GM12878 (cell line): ENCODE data around the gene WDFY3. TPM values are rescaled to one million over a fixed set of nuclear protein-coding genes. Genes with fewer than 3 reads are reported as not detected.

Source experiments
- ATAC-seq: fragments of 200-7000 bp; cut with Tn5 transposase; 3 replicates; pipeline ENCODE4 v1.9.1; 2020; ENCODE audit warnings: mild to moderate bottlenecking, moderate library complexity
- BruUV-seq: library from RNA; stranded (reverse); fragments of 400-500 nt; replicated peaks from 2 replicates; lab custom pipeline; 2021; lab: Mats Ljungman, UMichigan
- CTCF ChIA-PET: fragments of 300-600 bp; sonication (Branson Sonifier 250); formaldehyde crosslinking; extraction: SDS; loops from one replicate; lab custom pipeline; 2021; ENCODE audit warnings: inconsistent platforms; lab: Yijun Ruan, JAX
- POLR2A ChIA-PET: fragments of 350-600 bp; formaldehyde crosslinking; extraction: SDS; loops from one replicate; lab custom pipeline; 2021; ENCODE audit warnings: inconsistent platforms; lab: Charles Lee
- RAD21 ChIA-PET: fragments of 300-600 bp; sonication (Branson Sonifier 250); formaldehyde crosslinking; loops from one replicate; lab custom pipeline; 2023; ENCODE audit warnings: antibody characterized with exemption; ENCODE audit not compliant: unreplicated experiment; lab: Charles Lee
- SMC1A ChIA-PET: fragments of 300-600 bp; sonication (Branson Sonifier 250); formaldehyde crosslinking; loops from one replicate; lab custom pipeline; 2023; ENCODE audit not compliant: unreplicated experiment, uncharacterized antibody; lab: Charles Lee
- DNase-seq: peaks from one replicate; pipeline ENCODE4 v3.0.0-alpha.2; 2011; ENCODE audit warnings: low read depth, low spot score
- FAIRE-seq: peaks from 3 replicates; lab custom pipeline; 2011; peaks lifted over from hg19 to GRCh38; lab: Jason Lieb, UNC
- H2AFZ ChIP-seq: 2 replicates; pipeline ENCODE4 v1.6.0; 2011; ENCODE audit warnings: low read depth, low read length, control low read depth; ENCODE audit not compliant: control insufficient read depth
- H3K27ac ChIP-seq: 2 replicates; pipeline ENCODE4 v1.5.1; 2011; ENCODE audit warnings: control low read depth; ENCODE audit not compliant: control insufficient read depth, insufficient read depth
- H3K27me3 ChIP-seq, 2 experiments: replicated peaks in 1 of 2; 2 replicates each; pipeline versions ENCODE4 v1.6.0 to v1.6.1; 2011; ENCODE audit warnings: low read length in 1 of 2; ENCODE audit not compliant: control insufficient read depth in 2 of 2, insufficient read depth in 2 of 2
- H3K36me3 ChIP-seq, 2 experiments: 2 replicates each; pipeline ENCODE4 v1.5.1; 2011; ENCODE audit warnings: low read length in 1 of 2; ENCODE audit not compliant: control insufficient read depth in 2 of 2, insufficient read depth in 2 of 2
- H3K4me1 ChIP-seq: 2 replicates; pipeline ENCODE4 v1.6.1; 2011; ENCODE audit warnings: mild to moderate bottlenecking, low read length, moderate library complexity, mixed read lengths; ENCODE audit not compliant: control insufficient read depth, insufficient read depth
- H3K4me2 ChIP-seq: 2 replicates; pipeline ENCODE4 v1.6.0; 2011; ENCODE audit warnings: control low read depth; ENCODE audit not compliant: control insufficient read depth, insufficient read depth
- H3K4me3 ChIP-seq: fragments of 200-600 bp; sonication (generic); 2 replicates; pipeline ENCODE4 v1.5.1; 2016
- H3K79me2 ChIP-seq: 2 replicates; pipeline ENCODE4 v1.6.0; 2011; ENCODE audit warnings: low read length; ENCODE audit not compliant: control insufficient read depth, insufficient read depth
- H3K9ac ChIP-seq: 2 replicates; pipeline ENCODE4 v1.8.0; 2011; ENCODE audit warnings: low read length, control low read depth, mixed read lengths; ENCODE audit not compliant: control insufficient read depth, insufficient read depth
- H3K9me3 ChIP-seq: replicated peaks from 3 replicates; pipeline ENCODE4 v1.5.1; 2011; ENCODE audit warnings: mild to moderate bottlenecking, low read length; ENCODE audit not compliant: control insufficient read depth, insufficient read depth
- H4K20me1 ChIP-seq: 2 replicates; pipeline ENCODE4 v1.6.0; 2011; ENCODE audit not compliant: control insufficient read depth, insufficient read depth
- BCL3 ChIP-seq: IDR thresholded peaks from 2 replicates; pipeline ENCODE4 v1.6.1; 2011; ENCODE audit warnings: borderline replicate concordance, low read depth, mild to moderate bottlenecking, moderate library complexity, low read length; ENCODE audit not compliant: insufficient read depth, poor library complexity, severe bottlenecking
- HCFC1 ChIP-seq: fragments of 150-350 bp; IDR thresholded peaks from 2 replicates; pipeline ENCODE4 v1.6.1; 2014; ENCODE audit warnings: low read length
- KAT2A ChIP-seq: conservative IDR thresholded peaks from 2 replicates; pipeline ENCODE4 v1.6.1; 2011; ENCODE audit warnings: low read depth, low read length; ENCODE audit not compliant: control insufficient read depth
- MXI1 ChIP-seq: fragments of 150-350 bp; IDR thresholded peaks from 2 replicates; pipeline ENCODE4 v1.6.1; 2011; ENCODE audit warnings: low read depth, mild to moderate bottlenecking, inconsistent platforms, low read length, improper control_type of control experiment
- POLR2AphosphoS2 ChIP-seq: IDR thresholded peaks from 2 replicates; pipeline ENCODE4 v1.6.1; 2011; ENCODE audit warnings: low read depth, mild to moderate bottlenecking, low read length, improper control_type of control experiment, moderate library complexity
- RB1 ChIP-seq: fragments of 450-650 bp; formaldehyde crosslinking; IDR thresholded peaks from 2 replicates; pipeline ENCODE4 v1.6.1; 2017; ENCODE audit warnings: mild to moderate bottlenecking, borderline replicate concordance
- SIN3A ChIP-seq: IDR thresholded peaks from 2 replicates; pipeline ENCODE4 v1.6.1; 2012; ENCODE audit warnings: low read depth, low read length, improper control_type of control experiment
- SMAD5 ChIP-seq: IDR thresholded peaks from 2 replicates; pipeline ENCODE4 v1.6.1; 2016; ENCODE audit warnings: antibody characterized with exemption, low read depth
- SMARCA5 ChIP-seq: fragments of 450-650 bp; IDR thresholded peaks from 2 replicates; pipeline ENCODE4 v1.6.1; 2017; ENCODE audit warnings: mild to moderate bottlenecking
- TCF12 ChIP-seq: IDR thresholded peaks from 2 replicates; pipeline ENCODE4 v1.6.1; 2011; ENCODE audit warnings: low read depth, mild to moderate bottlenecking, low read length
- ZBTB11 ChIP-seq: fragments of 450-650 bp; formaldehyde crosslinking; IDR thresholded peaks from 2 replicates; pipeline ENCODE4 v1.5.0; 2022; ENCODE audit warnings: mild to moderate bottlenecking, missing genetic modification characterization
- ZNF207 ChIP-seq: fragments of 450-650 bp; IDR thresholded peaks from 2 replicates; pipeline ENCODE4 v1.6.1; 2014; ENCODE audit warnings: antibody characterized with exemption, mild to moderate bottlenecking, borderline replicate concordance
- ZNF274 ChIP-seq: IDR thresholded peaks from one replicate; pipeline ENCODE4 v1.8.0; 2011; ENCODE audit not compliant: insufficient read length, insufficient read depth
- WGBS: methylation state at CpG from one replicate; pipeline ENCODE4 v1.1.6; 2016; ENCODE audit warnings: low lambda C conversion rate; ENCODE audit not compliant: insufficient replicate concordance, insufficient coverage; ENCODE audit errors: missing lambda C conversion rate; 5-methylcytosine and 5-hydroxymethylcytosine counted together
- in situ Hi-C: fragments of 300-500 bp; cut with MboI; formaldehyde crosslinking; loops from 9 replicates; pipeline ENCODE4 v1.14.3; 2018; ENCODE audit warnings: mixed read lengths
- intact Hi-C: fragments of 100-400 bp; cut with micrococcal nuclease; formaldehyde crosslinking; loops from one replicate; pipeline ENCODE4 v1.14.2; 2022; ENCODE audit not compliant: unreplicated experiment
- polyA plus RNA-seq, 11 experiments: library from polyadenylated mRNA; depleted of rRNA in 4 of 11; unstranded in 6 of 11; stranded (reverse) in 5 of 11; fragments of >200 nt; fragmentation: Nextera tagmentation in 4 of 11; fragmentation: Illumina TruSeq in 1 of 11; extraction: Ambion mirVana in 4 of 11; extraction: Trizol in 1 of 11; gene quantifications; 1 replicate in 1 of 11; 2 replicates in 10 of 11; pipeline versions ENCODE4 v1.2.1 to v1.2.3, GENCODE V29; 2011 to 2016; ENCODE audit warnings: inconsistent platforms in 2 of 11, missing spikeins in 2 of 11, low read depth in 1 of 11
- total RNA-seq, 4 experiments: library from RNA; depleted of rRNA in 3 of 4; stranded (reverse); fragments of >200 nt in 3 of 4; fragmentation: Illumina TruSeq in 1 of 4; extraction: Trizol in 1 of 4; gene quantifications; 2 replicates each; pipeline versions ENCODE4 v1.2.1 to v1.2.3, GENCODE V29; 2013 to 2021
- TF ChIP-seq, protein P1 (sequence below): fragments of 450-650 bp; IDR thresholded peaks from 2 replicates; pipeline ENCODE4 v1.6.1; 2017; ENCODE audit warnings: antibody characterized with exemption, mild to moderate bottlenecking, moderate library complexity
- TF ChIP-seq, protein P2 (sequence below): fragments of 150-350 bp; IDR thresholded peaks from 2 replicates; pipeline ENCODE4 v1.6.1; 2014; ENCODE audit warnings: mild to moderate bottlenecking, low read depth, low read length

The WDFY3 gene
- total and polyA plus RNA-seq, 10 of the 15 experiments (the other 5 are each of a cell fraction or from before 2014, with no cell fraction given), result 0.01 to 0.23 (median 0.12) TPM; not detected in 2

DNA sequence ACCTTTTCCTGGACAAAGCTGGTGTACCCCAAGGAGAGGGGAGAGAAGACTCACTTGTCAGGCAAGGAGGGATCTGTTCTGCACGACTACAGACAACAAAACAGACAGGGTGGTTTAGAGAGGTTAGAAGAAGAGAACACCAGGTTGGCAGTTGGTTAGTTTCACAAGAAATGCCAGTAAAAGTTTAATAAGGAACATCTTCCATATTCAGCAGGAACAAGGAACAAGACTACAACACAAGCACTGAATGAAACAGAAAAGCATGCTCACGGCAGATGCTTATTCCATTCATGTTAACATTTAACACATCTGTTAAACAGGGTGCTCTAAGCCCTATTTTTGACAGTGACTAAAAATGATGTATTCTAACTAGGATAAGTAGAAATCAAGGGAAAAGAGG is 158.2 kb downstream of the WDFY3 start:
- Histone ChIP-seq H2AFZ (no peak overlapping the region), H3K4me1 (no peaks in the 10 kb centered on the region), H3K79me2 (no peaks in the 10 kb centered on the region), H3K4me3 (no peak overlapping the region), H3K36me3 (no peaks in the 10 kb centered on the region), H3K4me2 (no peak overlapping the region), H3K9me3 (no peaks in the 10 kb centered on the region), H3K9ac (no peak overlapping the region), H3K27me3 (no peaks in the 10 kb centered on the region), H3K27ac (no peak overlapping the region), H4K20me1 (no peaks in the 10 kb centered on the region)
- DNase-seq (no peak), FAIRE-seq (no peak), ATAC-seq (no peak)
- ChIA-PET SMC1A (no interaction called here), POLR2A (no interaction called here), CTCF (interaction anchor here (1.7 kb wide), 1 partner anchor 13 kb away, joined by 8 read pairs; no protein-coding TSS in a partner anchor), RAD21 (no interaction called here)
- no TSS peak for BruUV-seq
- intact Hi-C loops, result no loop called here
- TF ChIP-seq, protein P1, sequence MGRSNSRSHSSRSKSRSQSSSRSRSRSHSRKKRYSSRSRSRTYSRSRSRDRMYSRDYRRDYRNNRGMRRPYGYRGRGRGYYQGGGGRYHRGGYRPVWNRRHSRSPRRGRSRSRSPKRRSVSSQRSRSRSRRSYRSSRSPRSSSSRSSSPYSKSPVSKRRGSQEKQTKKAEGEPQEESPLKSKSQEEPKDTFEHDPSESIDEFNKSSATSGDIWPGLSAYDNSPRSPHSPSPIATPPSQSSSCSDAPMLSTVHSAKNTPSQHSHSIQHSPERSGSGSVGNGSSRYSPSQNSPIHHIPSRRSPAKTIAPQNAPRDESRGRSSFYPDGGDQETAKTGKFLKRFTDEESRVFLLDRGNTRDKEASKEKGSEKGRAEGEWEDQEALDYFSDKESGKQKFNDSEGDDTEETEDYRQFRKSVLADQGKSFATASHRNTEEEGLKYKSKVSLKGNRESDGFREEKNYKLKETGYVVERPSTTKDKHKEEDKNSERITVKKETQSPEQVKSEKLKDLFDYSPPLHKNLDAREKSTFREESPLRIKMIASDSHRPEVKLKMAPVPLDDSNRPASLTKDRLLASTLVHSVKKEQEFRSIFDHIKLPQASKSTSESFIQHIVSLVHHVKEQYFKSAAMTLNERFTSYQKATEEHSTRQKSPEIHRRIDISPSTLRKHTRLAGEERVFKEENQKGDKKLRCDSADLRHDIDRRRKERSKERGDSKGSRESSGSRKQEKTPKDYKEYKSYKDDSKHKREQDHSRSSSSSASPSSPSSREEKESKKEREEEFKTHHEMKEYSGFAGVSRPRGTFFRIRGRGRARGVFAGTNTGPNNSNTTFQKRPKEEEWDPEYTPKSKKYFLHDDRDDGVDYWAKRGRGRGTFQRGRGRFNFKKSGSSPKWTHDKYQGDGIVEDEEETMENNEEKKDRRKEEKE, result no peak
- TF ChIP-seq, protein P2, sequence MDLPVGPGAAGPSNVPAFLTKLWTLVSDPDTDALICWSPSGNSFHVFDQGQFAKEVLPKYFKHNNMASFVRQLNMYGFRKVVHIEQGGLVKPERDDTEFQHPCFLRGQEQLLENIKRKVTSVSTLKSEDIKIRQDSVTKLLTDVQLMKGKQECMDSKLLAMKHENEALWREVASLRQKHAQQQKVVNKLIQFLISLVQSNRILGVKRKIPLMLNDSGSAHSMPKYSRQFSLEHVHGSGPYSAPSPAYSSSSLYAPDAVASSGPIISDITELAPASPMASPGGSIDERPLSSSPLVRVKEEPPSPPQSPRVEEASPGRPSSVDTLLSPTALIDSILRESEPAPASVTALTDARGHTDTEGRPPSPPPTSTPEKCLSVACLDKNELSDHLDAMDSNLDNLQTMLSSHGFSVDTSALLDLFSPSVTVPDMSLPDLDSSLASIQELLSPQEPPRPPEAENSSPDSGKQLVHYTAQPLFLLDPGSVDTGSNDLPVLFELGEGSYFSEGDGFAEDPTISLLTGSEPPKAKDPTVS, result no peak
- TF ChIP-seq KAT2A (no peak), SMARCA5 (no peak), RB1 (no peak), TCF12 (no peak), ZNF274 (no peak), ZBTB11 (no peak), ZNF207 (no peak), SMAD5 (no peak), BCL3 (no peak), HCFC1 (no peak), SIN3A (no peak), MXI1 (no peak), POLR2AphosphoS2 (no peak)
- in situ Hi-C loops, result no loop called here
- 0% methylated on average over 2 of the region's 2 CpGs for WGBS
